HepG2 (cell line): ENCODE data around the gene AKAP14. TPM values are rescaled to one million over a fixed set of nuclear protein-coding genes. Genes with fewer than 3 reads are reported as not detected.

Source experiments
- ATAC-seq: fragments of 200-7000 bp; cut with Tn5 transposase; 3 replicates; pipeline ENCODE4 v1.9.1; 2020; ENCODE audit warnings: mild to moderate bottlenecking, moderate library complexity
- BruUV-seq: library from RNA; stranded (reverse); fragments of 400-500 nt; replicated peaks from 2 replicates; lab custom pipeline; 2021; lab: Mats Ljungman, UMichigan
- CTCF ChIA-PET: fragments of 300-600 bp; formaldehyde crosslinking; extraction: SDS; loops from one replicate; lab custom pipeline; 2021; ENCODE audit warnings: low total read pairs, inconsistent platforms, low intra/inter-chr PET ratio; lab: Yijun Ruan, JAX
- POLR2A ChIA-PET: fragments of 350-600 bp; sonication (Branson Sonifier 250); formaldehyde crosslinking; loops from one replicate; lab custom pipeline; 2020; ENCODE audit warnings: antibody characterized with exemption, inconsistent platforms; lab: Yijun Ruan, JAX
- DNase-seq: peaks from one replicate; pipeline ENCODE4 v3.0.0-alpha.2; 2015; ENCODE audit warnings: low spot score
- FAIRE-seq: peaks from 3 replicates; lab custom pipeline; 2011; peaks lifted over from hg19 to GRCh38; lab: Jason Lieb, UNC
- H2AFZ ChIP-seq: one replicate; pipeline ENCODE4 v1.6.1; 2011; ENCODE audit warnings: low read length, inconsistent platforms
- H3K27ac ChIP-seq: fragments of 300-600 bp; 3 replicates; pipeline ENCODE4 v1.8.0; 2011; ENCODE audit warnings: mixed run types, mild to moderate bottlenecking, mixed read lengths, low read length, inconsistent platforms; ENCODE audit not compliant: insufficient read depth; ENCODE audit errors: extremely low read length
- H3K27me3 ChIP-seq, 2 experiments: fragments of 200-600 bp in 1 of 2; 2 replicates in 1 of 2; 3 replicates in 1 of 2; pipeline versions ENCODE4 v1.6.0 to v1.8.0; 2011; ENCODE audit warnings: low read length in 2 of 2, mild to moderate bottlenecking in 2 of 2, moderate library complexity in 2 of 2, inconsistent platforms in 1 of 2; ENCODE audit not compliant: insufficient read depth in 2 of 2, control insufficient read depth in 1 of 2
- H3K36me3 ChIP-seq, 2 experiments: fragments of 200-600 bp in 1 of 2; replicated peaks in 1 of 2; 2 replicates in 1 of 2; 3 replicates in 1 of 2; pipeline versions ENCODE4 v1.5.1 to v1.8.0; 2011; ENCODE audit warnings: low read length in 2 of 2, inconsistent platforms in 1 of 2; ENCODE audit not compliant: insufficient read depth in 2 of 2, control insufficient read depth in 1 of 2
- H3K4me1 ChIP-seq: 2 replicates; pipeline ENCODE4 v1.5.1; 2012; ENCODE audit warnings: low read length, inconsistent platforms; ENCODE audit not compliant: insufficient read depth
- H3K4me2 ChIP-seq: 2 replicates; pipeline ENCODE4 v1.6.0; 2011; ENCODE audit warnings: low read depth, low read length, inconsistent platforms
- H3K4me3 ChIP-seq, 3 experiments: fragments of 200-600 bp in 1 of 3; sonication (generic), shearing (Covaris generic) in 1 of 3; replicated peaks in 1 of 3; 2 replicates each; pipeline ENCODE4 v1.5.1; 2011 to 2016; ENCODE audit warnings: low read length in 3 of 3, inconsistent platforms in 2 of 3, low read depth in 2 of 3, mild to moderate bottlenecking in 2 of 3, control low read depth in 1 of 3, mixed read lengths in 1 of 3; ENCODE audit not compliant: insufficient read depth in 1 of 3
- H3K79me2 ChIP-seq: one replicate; pipeline ENCODE4 v1.6.1; 2011; ENCODE audit warnings: low read length, inconsistent platforms; ENCODE audit not compliant: insufficient read depth
- H3K9ac ChIP-seq: 2 replicates; pipeline ENCODE4 v1.6.0; 2011; ENCODE audit warnings: mild to moderate bottlenecking, low read depth, low read length, inconsistent platforms; ENCODE audit not compliant: insufficient read depth
- H3K9me3 ChIP-seq: 2 replicates; pipeline ENCODE4 v1.5.1; 2012; ENCODE audit warnings: mild to moderate bottlenecking, low read length
- H4K20me1 ChIP-seq: 2 replicates; pipeline ENCODE4 v1.6.0; 2011; ENCODE audit warnings: inconsistent platforms, mild to moderate bottlenecking, low read length, moderate library complexity; ENCODE audit not compliant: insufficient read depth
- CTCF ChIP-seq: sonication (generic); formaldehyde crosslinking; IDR thresholded peaks from 2 replicates; pipeline ENCODE4 v1.5.0; 2020; ENCODE audit warnings: mild to moderate bottlenecking, missing genetic modification reagents, moderate library complexity
- GATA4 ChIP-seq: sonication (generic); IDR thresholded peaks from 2 replicates; pipeline ENCODE4 v1.6.1; 2016; ENCODE audit warnings: antibody characterized with exemption, low read depth, borderline replicate concordance
- GZF1 ChIP-seq: sonication (generic); formaldehyde crosslinking; IDR thresholded peaks from 2 replicates; pipeline ENCODE4 v1.5.1; 2020; ENCODE audit warnings: mild to moderate bottlenecking, missing genetic modification reagents
- PAF1 ChIP-seq: IDR thresholded peaks from 2 replicates; pipeline ENCODE4 v1.6.1; 2016; ENCODE audit warnings: missing genetic modification reagents, missing compliant biosample characterization
- REL ChIP-seq: sonication (generic); formaldehyde crosslinking; conservative IDR thresholded peaks from 2 replicates; pipeline ENCODE4 v1.8.0; 2022; ENCODE audit warnings: mild to moderate bottlenecking, missing genetic modification reagents, moderate library complexity
- ZBTB33 ChIP-seq: sonication (generic); formaldehyde crosslinking; IDR thresholded peaks from 2 replicates; pipeline ENCODE4 v1.4.0; 2020; ENCODE audit warnings: missing genetic modification reagents
- ZNF251 ChIP-seq: sonication (generic); formaldehyde crosslinking; IDR thresholded peaks from 2 replicates; pipeline ENCODE4 v1.9.0; 2021; ENCODE audit warnings: mild to moderate bottlenecking, missing genetic modification reagents
- ZNF644 ChIP-seq: IDR thresholded peaks from 2 replicates; pipeline ENCODE4 v1.6.1; 2016; ENCODE audit warnings: low read depth
- ZNF761 ChIP-seq: sonication (generic); formaldehyde crosslinking; conservative IDR thresholded peaks from 2 replicates; pipeline ENCODE4 v1.4.0; 2020; ENCODE audit warnings: mild to moderate bottlenecking, missing genetic modification reagents
- ZNF790 ChIP-seq: sonication (generic); formaldehyde crosslinking; IDR thresholded peaks from 2 replicates; pipeline ENCODE4 v1.8.0; 2022; ENCODE audit warnings: missing genetic modification reagents, mild to moderate bottlenecking, borderline replicate concordance
- WGBS: methylation state at CpG from one replicate; pipeline ENCODE4 v1.1.6; 2017; ENCODE audit warnings: low lambda C conversion rate; 5-methylcytosine and 5-hydroxymethylcytosine counted together
- in situ Hi-C: cut with HindIII; loops from 2 replicates; pipeline ENCODE4 v1.10.0; 2017; ENCODE audit warnings: low pct_unique_long_range_greater_than_20kb; ENCODE audit not compliant: extremely low pct_ligation_motif_present
- intact Hi-C: fragments of 100-400 bp; cut with micrococcal nuclease; formaldehyde crosslinking; loops from one replicate; pipeline ENCODE4 v1.10.0; 2022; ENCODE audit not compliant: unreplicated experiment
- polyA plus RNA-seq, 8 experiments: library from polyadenylated mRNA; depleted of rRNA in 3 of 8; stranded (reverse) in 7 of 8; unstranded in 1 of 8; fragments of >200 nt; fragmentation: Illumina TruSeq in 4 of 8; extraction: Trizol in 4 of 8; gene quantifications; 2 replicates each; pipeline versions ENCODE4 v1.2.1 to v1.2.3, GENCODE V29; 2011 to 2016; ENCODE audit warnings: low read depth in 4 of 8, missing spikeins in 1 of 8, mixed read lengths in 1 of 8; ENCODE audit not compliant: insufficient read depth in 1 of 8
- total RNA-seq, 5 experiments: library from RNA; depleted of rRNA; stranded (reverse); fragments of >200 nt; fragmentation: Illumina TruSeq; extraction: Trizol; gene quantifications; 2 replicates each; pipeline ENCODE4 v1.2.3, GENCODE V29; 2016; ENCODE audit warnings: low read depth in 1 of 5
- TF ChIP-seq, protein P1 (sequence below): sonication (generic); formaldehyde crosslinking; IDR thresholded peaks from 2 replicates; pipeline ENCODE4 v1.4.0; 2020; ENCODE audit warnings: missing genetic modification reagents

AKAP14 gene
- total and polyA plus RNA-seq, 2 of the 13 experiments (the other 11 are each of a cell fraction or from before 2014, with no cell fraction given): 0.20 to 1.7 TPM

DNA sequence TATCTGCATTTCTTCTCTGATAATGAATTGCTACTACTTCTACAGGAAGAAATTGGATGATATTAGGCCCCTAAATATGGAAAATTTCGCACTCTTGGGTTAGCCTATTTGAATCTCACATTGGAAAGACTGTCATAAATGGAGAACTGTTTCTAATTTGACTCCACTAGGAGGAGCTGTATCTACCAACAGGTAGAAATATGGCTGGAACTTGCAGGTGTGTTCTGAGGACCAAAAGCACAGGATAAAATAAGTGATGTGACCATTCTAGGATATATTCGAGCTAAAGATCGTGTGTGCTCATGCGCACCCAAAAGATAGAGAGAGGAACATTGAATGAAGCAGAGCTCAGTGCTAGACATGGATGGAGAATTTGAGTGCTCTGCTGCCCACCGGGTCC is 52.7 kb downstream of the AKAP14 start:
- CTCF ChIA-PET: no interaction called here
- DNase-seq (no peak), FAIRE-seq (no peak), ATAC-seq (no peak)
- Histone ChIP-seq H3K27me3 (no peaks in the 10 kb centered on the region), H3K9ac (no peak overlapping the region), H4K20me1 (no peaks in the 10 kb centered on the region), H3K4me1 (no peaks in the 10 kb centered on the region), H3K27ac (no peak overlapping the region), H2AFZ (no peak overlapping the region), H3K36me3 (no peaks in the 10 kb centered on the region), H3K9me3 (no peaks in the 10 kb centered on the region), H3K4me3 (no peak overlapping the region), H3K79me2 (no peaks in the 10 kb centered on the region), H3K4me2 (no peak overlapping the region)
- no TSS peak for BruUV-seq
- WGBS: 69% methylated on average over 4 of the region's 5 CpGs
- POLR2A ChIA-PET: no interaction called here
- intact Hi-C loops: no loop called here
- no peak for TF ChIP-seq REL (CRISPR knock-in tag)
- no peak for TF ChIP-seq ZNF790 (CRISPR knock-in tag)
- no peak for TF ChIP-seq GZF1 (CRISPR knock-in tag)
- TF ChIP-seq ZNF761 (CRISPR knock-in tag): no peak
- TF ChIP-seq ZNF644 (CRISPR knock-in tag): 0 out of 2 replicates have a peak, but pooled peaks have one; percentile 17
- TF ChIP-seq ZNF251 (CRISPR knock-in tag): no peak
- TF ChIP-seq PAF1 (CRISPR knock-in tag): no peak
- TF ChIP-seq CTCF (CRISPR knock-in tag): peak; percentile 25; the same call in 1 of the 2 replicates
- TF ChIP-seq ZBTB33 (CRISPR knock-in tag): no peak
- TF ChIP-seq, protein P1, sequence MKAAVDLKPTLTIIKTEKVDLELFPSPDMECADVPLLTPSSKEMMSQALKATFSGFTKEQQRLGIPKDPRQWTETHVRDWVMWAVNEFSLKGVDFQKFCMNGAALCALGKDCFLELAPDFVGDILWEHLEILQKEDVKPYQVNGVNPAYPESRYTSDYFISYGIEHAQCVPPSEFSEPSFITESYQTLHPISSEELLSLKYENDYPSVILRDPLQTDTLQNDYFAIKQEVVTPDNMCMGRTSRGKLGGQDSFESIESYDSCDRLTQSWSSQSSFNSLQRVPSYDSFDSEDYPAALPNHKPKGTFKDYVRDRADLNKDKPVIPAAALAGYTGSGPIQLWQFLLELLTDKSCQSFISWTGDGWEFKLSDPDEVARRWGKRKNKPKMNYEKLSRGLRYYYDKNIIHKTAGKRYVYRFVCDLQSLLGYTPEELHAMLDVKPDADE: no peak
- no peak for TF ChIP-seq GATA4
- in situ Hi-C loops: no loop called here
